ENCODE data around the gene COBL. TPM values are rescaled to one million over a fixed set of nuclear protein-coding genes. Genes with fewer than 3 reads are reported as not detected.

COBL gene
- total RNA-seq, 1 donor from 2014 or later: not detected

DNA sequence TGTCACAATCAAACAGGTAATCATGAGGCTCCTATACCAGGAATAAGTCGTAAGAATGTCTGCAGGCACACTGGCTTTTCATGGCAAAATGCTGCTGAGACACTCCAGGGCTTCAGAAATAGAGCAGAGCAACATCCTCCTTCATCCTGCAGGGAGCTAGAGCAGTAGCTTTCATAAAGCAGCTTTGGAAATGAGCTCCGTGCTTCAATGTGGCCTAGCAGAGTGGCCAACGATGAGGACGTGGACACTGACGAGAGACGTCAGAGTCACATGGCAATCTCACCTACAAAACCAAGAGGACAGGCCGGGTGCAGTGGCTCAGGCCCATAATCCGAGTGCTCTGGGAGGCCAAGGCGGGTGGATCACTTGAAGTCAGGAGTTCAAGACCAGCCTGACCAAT, 9.8 kb downstream of the COBL start:
- intact Hi-C loops (cut with micrococcal nuclease): no loop called here

DNA sequence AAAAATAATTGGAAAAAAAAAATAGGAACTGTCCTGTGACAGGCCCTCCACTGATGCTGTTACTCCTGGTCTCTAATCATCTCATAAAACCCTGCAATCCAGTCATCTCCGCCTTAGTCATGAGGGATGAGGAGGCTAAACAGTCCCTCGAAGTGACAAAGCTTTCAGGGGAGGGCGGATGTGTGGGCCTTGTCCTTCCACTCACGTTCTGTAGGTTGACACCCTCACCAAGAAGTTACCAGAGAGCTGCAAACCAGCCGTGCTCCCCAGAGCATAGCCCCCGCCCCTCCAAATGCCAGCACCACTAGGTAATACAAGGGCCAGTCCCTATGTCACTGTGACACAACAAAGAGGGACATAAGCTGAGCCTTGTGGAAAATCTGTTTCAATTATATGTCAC, 11.9 kb downstream of the COBL start:
- intact Hi-C loops (cut with micrococcal nuclease): no loop called here

DNA sequence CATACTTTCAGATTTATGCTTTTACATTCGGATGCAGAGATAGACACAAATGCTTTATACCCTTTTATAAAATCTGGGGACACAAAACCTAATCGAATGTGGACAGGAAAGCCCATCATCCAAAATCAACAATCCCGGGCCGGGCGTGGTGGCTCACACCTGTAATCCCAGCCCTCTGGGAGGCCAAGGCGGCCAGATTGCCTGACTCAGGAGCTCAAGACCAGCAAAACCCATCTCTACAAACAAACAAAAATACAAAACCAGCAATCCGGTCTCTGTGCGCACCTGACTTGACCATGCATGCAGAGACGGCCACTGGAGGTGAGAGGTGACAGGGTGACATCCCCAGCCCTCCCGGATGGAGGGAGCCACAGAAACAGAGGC, 13.5 kb downstream of the COBL start:
- intact Hi-C loops (cut with micrococcal nuclease): no loop called here

DNA sequence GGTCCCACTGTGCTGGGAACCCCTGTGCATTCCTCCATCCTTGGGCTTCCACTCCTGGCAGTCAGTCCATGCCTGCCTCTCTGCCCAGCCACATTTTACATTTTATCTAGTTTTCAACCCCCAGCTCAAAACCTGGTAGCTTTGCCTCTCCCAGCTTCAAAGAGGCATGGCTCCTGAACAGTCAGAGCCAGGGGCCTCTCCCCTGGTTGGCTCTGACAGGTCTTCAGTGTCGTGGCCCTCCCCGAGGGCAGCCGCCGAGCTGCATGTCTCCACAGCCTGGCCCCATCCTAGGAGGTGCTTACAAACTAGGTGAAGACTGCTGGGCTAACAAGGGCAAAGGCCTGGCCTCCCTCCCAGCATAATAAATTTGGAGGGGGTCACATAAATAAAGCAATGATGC, 14.8 kb downstream of the COBL start:
- intact Hi-C loops (cut with micrococcal nuclease): no loop called here

DNA sequence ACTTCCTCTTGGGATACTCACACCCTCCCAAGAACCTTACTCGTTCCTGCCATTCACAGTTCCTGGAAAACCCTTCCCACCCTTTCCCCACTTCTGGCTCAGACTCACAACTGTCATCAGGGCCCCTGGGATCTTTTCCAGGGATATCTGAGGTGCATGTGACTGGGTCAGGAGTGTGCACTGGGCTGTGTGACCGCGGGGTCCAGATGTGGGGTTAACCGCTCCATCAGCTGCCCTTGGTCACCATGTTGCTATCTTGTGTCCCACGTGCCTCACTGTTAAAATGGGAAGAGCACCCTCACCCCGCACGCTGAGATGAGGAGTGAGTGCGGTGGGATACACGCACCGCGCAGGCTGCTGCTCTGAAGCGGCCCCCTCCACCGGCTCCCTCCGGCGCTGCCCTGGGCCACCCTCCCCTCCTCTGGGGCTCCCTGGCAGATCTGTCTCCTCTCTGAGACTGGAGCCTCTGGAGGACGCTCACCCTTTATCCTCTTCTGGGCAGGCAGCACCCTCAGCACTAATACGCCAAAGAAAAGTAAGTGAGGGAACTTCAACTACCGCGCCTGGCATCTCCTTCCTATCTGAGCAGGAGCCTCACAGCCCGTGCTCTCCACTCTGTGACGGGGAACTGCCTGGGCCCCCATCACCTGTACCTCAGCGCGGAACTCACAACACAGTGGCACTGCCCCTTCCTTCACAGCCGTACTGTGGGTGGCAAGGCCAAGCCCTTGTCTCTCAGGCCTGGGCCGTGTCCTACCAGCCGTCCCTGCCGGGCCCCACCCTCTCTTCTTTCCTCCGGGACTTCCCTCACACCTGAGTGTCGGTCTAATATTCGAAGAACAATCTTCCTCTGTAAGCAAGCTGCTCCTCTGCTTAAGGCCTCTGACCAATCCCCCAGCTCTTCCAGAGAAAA, 15.6 kb downstream of the COBL start:
- intact Hi-C loops (cut with micrococcal nuclease): no loop called here

DNA sequence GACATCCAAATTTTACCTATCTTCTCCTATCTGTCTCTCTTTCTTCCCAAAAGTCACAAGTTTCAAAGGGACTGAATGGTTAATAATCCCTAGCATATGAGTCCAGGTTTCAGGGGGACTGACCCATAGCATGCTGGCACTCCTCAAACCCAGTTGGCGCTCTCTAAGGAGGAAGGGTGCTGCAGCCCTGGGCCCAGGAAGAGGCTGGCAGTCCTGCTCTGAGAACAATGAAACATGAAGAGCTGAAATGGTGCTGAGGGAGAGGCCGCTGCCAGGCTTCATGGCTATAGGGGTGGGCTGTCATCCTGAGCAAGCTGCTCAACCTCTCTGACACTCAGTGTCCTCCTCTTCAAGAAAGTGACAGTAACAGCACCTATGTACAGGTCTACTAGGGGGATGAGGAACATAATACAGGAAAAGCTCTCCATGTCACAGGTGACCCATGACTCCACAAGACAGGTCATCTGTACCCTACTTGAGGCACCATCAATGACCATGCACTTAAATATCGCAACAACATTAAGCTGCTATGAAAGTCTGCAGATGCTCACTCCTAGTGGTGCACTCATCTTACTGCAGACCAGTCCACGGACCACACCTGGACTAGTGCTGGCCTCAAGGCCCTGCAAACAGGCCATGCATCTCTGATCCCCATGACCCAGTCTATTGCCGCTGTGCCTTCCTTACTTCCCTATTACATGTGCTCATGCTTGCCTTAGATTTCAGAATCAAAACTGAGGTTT, 17.0 kb downstream of the COBL start:
- intact Hi-C loops (cut with micrococcal nuclease): no loop called here

DNA sequence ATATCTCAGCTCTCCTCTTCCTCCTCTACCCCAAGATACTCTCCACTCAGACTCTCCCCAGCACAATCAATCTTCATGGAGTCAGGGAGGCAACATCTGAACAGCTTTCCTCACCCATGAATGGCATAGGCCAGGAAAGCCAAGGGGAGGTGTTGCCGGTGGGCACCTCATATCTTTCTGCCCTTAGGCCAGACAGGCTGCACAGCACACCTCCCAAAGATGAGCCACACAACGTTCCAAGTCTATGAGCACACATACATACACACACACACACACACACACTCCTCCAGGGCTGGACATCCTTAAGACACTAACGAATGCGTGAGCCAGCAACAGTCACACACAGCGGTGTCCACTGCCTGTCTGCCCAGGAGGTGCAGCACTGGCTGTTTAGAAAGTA, 17.7 kb downstream of the COBL start:
- intact Hi-C loops (cut with micrococcal nuclease): no loop called here

DNA sequence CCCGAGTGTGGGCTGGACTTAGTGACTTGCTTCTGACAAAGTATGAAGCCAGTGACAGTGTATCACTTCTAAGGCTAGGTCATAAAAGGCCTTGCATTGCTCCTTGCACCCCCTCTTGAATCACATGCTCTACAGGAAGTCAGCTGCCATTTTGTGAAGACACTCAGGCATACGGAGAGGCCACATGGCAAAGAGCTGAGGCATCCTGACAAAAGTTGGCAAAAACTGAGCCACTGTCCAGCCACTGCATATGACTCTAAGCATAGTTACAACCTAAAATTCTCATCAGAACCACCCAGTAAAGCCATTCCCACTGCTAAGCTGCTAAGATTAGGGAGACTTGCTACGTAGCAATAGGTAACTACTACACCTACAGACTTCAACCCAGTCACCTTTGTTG, 18.6 kb downstream of the COBL start:
- intact Hi-C loops (cut with micrococcal nuclease): no loop called here

DNA sequence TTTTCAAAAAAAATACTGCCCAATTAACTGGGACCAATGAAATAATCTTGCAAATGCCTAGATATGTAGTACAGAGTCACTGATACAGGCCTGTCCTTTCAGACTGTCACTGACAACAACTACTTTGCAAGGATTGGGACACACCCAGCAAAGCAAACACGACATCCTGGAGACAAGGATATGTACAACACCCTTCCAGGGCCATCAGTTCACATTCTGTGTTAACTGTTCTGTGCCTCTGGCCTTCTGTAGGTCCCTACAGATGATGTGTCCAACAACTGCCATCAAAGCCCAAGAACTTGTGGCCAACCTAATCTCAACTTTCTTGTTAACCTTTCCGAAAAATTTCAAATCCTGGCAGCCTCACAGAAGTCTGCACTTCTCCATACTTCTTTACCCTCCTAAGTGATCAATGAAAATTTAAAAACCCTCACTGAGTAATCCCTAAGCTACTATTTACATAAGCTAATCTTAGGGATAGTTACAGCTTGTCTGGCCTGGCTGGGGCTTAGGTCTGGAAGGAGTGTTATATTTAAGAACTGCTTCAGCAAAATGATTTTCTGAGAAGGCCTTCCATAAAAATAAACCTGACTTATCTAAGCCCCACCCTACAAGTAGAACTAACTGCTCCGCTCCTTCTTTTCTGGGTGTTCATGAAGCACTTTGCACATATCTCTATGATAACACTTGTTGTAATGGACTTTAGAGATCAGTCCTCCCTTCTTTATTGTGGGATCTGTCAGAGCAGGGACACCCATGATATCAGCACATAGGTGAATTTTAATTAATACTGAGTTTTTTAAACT, 21.0 kb downstream of the COBL start:
- intact Hi-C loops (cut with micrococcal nuclease): no loop called here

DNA sequence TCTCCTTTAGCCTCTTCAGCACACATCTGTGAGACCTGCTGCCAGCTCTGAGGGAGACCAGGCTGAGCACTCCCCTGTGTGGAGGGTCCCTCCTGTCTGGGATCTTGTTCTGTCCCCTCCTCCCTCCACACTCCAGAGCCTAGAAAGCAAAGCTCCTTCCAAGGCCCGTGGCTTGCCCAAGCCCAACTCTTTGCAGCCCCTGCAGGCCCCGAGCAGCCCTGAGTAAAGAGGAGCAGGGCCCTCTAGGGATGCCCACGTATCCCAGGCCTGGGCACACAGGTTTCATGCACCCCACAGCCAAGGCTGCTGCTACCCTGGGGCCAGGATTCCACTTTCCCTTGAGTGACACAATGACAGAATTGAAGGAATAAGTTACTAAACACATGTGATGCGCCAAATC, 24.0 kb downstream of the COBL start:
- intact Hi-C loops (cut with micrococcal nuclease): no loop called here

DNA sequence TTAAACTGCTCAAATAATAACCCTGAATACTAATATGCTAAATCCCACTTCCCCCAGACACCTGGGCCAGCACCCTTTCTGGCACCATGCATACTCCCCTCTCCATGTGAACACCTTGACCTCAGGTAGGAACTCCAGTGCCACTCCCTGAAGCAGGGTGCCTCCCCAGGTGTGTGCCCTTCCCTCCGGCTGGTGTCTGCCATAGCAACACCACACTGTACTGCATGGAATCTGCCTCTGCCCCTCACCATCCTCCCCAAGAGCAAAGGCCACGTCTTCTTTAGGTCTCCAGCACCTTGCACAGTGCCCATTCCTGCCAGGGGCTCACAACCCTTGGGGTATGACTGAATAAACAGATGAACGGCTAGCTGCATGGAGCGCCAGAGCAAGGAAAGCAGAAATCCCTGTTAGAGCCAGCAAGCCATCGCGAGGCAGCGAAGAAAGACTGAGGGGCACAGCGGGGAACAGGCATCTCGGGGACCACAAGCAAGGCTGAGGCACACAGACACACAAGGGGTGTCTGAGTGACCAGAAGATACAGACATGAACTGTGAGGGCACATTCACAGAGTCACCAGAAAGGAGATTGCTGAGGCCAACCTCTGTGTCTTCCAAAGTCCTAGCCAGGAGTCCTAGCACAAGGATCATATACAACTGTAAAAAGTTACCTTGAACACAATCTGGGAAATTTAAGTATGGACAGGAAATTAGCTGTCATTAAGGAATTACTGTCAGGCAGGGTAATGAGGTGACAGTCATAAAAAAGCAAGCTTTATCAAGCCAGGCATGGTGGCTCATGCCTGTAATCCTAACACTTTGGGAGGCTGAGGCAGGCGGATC, 25.7 kb downstream of the COBL start:
- intact Hi-C loops (cut with micrococcal nuclease): no loop called here

DNA sequence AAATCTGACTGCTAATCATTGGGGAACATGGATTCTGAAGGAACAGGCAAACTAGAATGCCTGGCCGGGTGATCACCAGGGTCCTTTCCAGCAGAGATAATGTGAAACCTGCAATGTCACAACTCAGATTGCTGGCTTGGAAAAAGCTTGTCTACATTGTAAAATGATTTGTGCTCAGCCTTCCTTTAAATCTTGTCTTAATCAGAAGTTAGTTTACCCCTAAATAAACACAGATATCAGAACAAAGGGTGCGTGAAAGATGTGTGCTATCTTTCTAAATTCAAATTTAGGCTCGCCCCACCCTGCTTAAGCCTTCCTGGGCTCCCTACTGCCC, 26.3 kb downstream of the COBL start:
- intact Hi-C loops (cut with micrococcal nuclease): no loop called here

DNA sequence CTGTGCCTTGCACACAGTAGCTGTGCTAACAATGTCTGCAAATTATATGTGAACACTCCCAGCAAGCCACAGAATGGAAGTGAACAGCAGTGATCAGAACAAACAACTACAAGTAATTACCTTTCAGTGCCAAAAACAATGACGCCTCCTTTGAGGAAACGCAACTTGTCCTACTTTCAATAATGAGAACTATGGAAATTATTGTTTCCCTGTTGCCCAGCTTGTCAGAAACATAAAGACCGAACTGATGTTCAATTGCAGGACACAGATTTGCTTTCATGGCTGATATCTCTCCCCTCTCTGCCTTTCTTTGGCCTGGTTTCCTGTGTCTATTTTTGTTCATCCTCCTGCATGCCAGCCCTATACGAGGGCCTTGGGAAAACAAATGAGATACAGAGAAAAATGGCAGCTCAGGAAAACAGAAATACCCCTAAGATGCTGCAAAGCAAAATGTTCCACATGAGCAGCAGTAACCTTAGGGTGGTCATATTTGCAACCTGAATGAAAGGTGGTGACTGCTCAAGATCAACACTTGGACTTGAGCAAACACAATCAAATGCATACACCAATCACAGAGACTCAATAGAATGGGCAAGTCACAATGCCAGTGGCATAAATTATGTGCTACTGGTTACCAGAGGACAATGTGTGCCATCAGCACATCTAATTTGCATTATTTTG, 26.8 kb downstream of the COBL start:
- intact Hi-C loops (cut with micrococcal nuclease): no loop called here

DNA sequence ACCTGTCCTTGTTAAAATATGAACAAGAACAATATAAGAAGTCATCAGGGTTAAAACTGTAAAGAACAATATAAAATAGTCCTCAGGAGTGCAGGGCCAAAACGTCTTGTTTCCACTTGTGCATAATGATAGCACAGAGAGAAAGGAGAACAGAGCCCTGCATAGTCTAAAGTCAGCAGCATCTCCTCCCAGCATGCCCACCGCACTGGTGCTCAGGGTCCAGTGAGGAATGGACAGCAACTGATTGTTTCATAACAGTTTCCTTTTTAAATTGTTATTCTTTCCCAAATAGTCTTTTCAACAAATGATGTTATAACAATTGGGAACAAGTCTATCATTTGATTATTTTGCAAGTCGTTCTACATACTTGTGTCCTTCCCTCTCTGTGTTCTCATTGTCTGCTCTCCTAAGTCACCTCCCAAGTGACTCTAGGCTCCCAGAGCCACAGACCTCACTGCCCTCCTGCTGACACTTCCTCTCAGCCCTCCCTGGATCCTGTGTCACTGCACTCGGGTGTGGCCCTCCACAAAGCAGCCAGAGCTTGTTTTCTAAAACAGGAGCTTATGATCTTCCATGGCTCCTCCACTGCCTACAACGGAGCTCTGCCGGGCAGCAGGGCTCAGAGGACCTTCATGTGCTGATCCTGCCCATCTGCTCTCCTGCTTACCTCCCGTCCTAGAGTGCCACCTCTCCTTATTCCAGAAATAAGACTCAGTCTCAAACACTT, 27.6 kb downstream of the COBL start:
- intact Hi-C loops (cut with micrococcal nuclease): no loop called here

DNA sequence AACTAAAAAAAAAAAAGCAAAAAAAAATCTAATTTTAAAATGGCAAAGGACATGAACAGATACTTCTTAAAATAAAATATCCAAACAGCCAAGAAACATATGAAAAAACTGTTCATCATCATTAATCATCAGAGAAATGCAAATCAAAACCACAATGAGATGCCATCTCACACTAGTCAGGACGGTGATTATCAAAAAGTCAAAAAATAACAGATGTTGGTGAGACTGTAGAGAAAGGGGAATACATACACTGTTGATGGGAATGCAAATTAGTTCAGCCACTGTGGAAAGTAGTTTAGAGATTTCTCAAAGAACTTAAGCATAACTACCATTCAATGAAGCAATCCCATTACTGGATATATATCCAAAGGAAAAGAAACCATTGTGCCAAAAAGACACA, 30.2 kb downstream of the COBL start:
- intact Hi-C loops (cut with micrococcal nuclease): no loop called here

DNA sequence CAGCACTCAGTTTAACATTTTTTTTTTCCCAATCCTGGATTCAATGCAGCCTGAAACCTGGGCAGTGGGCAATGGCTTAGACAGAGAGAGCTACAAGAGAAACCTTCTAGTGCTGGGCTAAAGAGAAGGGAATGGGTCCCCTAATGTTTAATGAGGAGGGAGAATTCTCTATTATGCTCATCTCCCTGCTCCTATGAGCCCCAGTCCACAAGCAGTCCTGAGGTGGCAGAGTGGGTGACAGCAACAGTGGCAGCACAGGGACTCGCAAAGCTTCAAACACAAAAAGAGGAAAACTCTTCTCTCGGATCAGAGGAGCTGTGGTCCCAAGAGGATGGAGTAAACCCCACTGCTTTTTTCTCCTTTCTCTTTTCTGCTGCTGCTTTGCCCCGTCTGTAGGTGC, 36.5 kb downstream of the COBL start:
- intact Hi-C loops (cut with micrococcal nuclease): no loop called here

DNA sequence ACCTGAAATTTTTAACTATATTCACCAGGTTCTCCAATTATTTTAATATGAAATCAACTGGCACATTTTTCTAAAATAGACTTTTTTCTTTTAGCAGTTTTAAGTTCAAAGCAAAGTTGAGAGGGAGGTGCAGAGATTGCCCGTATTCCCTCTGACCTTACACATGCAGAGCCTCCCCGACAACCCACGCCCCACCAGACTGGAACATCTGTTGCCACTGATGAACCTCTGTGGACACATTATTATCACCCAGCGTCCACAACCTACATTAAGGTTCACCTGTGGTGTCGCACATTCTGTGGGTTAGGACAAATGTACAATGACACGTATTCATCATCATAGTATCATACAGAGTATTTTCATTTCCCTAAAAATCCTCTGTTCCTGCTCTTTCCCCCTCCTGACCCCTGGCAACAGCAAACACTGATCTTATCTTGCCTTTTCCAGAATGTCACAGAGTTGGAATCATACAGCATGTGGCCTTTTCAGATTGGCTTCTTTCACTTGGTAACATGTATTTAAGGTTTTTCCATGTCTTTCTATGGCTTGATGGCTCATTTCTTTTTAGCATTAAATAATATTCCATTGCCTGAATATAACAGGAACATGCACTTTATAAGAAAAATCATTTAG, 37.1 kb downstream of the COBL start:
- intact Hi-C loops (cut with micrococcal nuclease): no loop called here

DNA sequence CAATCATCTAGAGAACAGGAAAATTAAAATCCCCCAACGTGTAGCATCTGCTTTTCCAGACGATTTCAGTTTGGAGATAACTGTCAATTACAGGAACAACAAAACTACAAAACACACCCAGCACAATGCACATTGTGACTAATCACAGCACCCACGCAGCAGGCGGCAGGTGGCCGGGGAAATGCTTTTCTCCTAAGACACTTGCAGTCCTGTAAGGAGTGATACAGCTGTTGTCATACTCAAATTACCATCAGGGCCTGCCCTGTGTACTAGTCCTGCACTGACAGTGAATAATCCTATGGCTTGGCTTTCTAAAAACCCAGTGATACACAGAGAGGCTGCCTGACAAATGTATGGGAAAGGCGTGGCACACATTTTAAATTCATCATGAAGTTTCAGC, 37.8 kb downstream of the COBL start:
- intact Hi-C loops (cut with micrococcal nuclease): no loop called here

DNA sequence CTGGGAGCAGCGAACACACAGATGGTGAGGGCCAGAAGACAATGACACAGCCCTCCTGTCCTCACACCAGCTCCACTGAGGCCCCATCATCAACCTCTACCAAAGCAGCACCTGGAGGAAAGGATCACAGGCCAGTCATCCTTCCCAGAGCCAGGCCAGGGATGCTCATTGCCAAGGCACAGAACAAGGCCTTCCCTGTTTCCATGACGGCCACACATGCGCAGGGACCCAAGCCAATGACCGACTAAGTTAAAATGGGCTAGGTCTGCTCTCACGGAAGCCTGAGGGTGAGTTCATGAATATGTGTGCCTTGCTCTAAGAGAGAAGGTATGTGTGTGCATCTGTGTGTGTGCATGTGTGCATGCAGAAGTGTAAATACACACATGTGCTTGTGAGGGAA, 39.6 kb downstream of the COBL start:
- intact Hi-C loops (cut with micrococcal nuclease): no loop called here
